T1000 (cell line): ENCODE results near the gene PRKRA.
A peak's percentile ranks its signal among the peaks of the same experiment; 100 is the strongest.
"Not testable (repeated sequence)": the region's sequence is repeated elsewhere in the genome, so short reads cannot be mapped to it uniquely, and the experiment has no call there.

Source experiments
- DNase-seq: peaks from one replicate; lab custom pipeline; 2025; ENCODE audit warnings: mixed read lengths; lab: John Stamatoyannopoulos, UW

Gene PRKRA

GRCh38 chr2:178450774-178451525 is at the start of gene PRKRA, which contains the start of gene PJVK:
PRKRA (minus strand) TSS chr2:178451175; CDS start chr2:178451030, 145 bp downstream.
PJVK (plus strand) TSS chr2:178451378; CDS start chr2:178453410, 2,032 bp downstream.
- DNase-seq = peak; percentile 94

DNA sequence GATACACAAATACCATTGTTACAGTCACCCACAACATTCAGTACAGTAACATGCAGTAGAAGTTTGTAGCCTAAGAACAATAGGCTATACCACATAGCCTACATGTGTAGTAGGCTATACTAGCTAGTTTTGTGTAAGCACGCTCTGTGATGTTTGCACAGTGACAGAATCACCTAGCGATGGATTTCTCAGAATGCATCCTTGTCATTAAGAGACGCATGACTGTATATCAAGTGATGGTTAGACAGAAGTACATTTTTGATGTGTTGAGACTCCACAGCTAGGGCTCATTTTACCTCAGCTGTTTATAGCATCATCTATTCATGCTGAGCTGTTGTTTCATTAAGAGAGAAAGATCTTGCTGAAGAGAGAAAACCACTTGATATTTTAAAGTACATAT is 48.7 kb upstream of the PRKRA start:
- no peak for DNase-seq

DNA sequence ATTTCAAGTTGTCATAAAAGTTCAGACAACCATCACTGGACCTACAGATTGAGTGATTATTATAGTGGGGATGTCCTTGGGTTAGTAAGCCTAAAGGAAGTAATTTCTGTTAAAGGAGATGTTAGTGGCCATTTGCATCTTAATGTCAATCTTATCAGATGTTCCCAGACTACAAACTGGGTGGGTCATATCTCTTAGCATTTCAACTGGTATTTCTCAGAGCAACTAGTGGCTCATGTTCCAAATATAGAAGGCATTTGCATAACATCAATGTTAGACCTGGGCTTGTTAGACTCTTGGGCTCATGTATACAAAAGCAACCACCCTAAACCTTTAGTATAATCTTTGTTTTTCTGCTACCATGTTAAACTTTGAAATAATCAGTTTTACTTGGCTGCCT is 47.2 kb upstream of the PRKRA start:
- DNase-seq = no peak

GRCh38 chr2:178496049-178496448 is 45.1 kb upstream of the PRKRA start:
- no peak for DNase-seq

GRCh38 chr2:178491612-178492011 is 40.6 kb upstream of the PRKRA start:
- no peak for DNase-seq

DNA sequence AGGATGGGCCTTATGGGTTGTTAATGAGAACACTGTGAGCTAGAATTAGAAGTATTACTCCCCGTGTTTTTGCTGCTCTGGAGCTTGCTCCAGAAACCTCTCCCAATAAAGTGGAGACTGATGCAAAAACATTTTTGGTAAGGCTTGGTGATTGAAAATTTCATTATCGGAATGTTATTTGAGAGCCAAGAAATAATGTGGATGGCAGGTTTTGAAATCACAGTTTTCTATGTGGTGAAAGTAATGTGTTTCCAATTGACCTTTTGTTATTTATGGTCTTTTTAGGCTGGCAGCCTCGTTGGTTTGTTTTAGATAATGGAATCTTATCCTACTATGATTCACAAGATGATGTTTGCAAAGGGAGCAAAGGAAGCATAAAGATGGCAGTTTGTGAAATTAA is 34.4 kb upstream of the PRKRA start:
- no peak for DNase-seq

- no peak for DNase-seq
These were observed 33.5 kb upstream of the PRKRA start for GRCh38 chr2:178484245-178485041.

DNA sequence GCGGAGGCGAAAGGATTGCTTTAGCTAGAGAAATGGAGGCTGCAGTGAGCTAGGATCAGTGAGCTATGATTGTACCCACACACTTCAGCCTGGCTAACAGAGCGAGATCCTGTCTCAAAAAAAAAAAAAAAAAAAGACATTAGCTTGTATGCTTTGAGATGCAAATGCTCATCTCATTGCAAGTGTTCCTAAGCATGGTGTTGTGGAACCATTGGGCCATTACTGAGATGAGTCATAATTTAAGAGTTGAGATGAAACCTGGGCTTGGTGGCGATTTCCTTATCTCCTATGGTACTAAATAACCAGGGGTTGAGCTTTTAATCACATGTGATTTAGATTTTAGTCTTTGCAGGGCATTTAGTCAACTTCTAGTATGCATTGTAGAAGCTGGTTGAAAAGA is 31.5 kb upstream of the PRKRA start:
- no peak for DNase-seq

DNA sequence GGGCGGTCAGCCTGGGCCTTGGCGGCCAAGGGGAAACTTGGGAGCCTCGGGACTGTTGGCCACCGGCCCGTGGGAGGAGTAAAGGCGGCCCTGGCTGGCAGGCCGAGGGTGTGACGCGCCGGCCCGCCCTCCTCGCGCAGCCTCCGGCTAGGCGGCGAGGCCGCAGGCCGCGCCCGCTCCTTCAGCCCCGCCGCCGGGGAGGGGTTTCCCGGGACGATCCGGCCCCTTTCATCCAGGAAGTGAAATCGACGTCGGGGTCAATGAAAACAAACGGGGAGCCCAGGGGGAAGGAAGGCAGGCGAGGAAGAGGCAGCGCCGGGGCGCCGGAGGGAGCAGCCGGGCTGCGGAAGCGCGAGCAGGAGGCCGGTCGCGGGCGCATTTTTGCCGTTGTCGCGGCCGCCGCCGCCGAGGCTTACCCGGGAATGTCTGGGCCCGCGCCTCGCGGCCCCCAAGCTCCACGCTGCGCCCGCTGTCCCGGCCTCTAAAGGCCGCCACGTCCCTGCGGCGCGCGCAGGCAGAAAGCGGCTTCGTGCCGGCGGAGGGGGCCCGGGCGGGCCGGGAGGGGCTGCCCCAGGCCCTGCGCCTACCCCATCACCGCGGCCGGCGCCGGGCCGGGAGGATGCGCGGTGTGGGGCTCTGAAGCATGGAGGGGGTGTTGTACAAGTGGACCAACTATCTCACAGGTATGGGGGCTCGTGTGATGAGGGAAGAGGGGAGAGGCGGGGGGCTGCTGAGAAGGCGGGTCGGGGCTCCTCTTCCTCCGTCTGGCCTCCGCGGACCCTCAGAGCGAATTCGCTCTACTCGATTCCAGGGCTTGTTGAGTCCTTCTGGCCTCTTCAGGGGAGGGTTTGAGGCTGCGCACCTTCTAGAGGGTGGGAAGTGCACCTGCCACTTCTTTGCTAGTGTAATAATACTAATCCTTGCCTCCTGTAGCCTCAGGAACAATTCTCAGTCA is 29.5 kb upstream of the PRKRA start, which contains the start of gene PLEKHA3:
Gene PLEKHA3, plus strand, starts transcription at position 231 of the 955 bp plus-strand sequence. Its CDS starts 413 bp downstream, at position 644.
- peak; percentile 96 for DNase-seq

DNA sequence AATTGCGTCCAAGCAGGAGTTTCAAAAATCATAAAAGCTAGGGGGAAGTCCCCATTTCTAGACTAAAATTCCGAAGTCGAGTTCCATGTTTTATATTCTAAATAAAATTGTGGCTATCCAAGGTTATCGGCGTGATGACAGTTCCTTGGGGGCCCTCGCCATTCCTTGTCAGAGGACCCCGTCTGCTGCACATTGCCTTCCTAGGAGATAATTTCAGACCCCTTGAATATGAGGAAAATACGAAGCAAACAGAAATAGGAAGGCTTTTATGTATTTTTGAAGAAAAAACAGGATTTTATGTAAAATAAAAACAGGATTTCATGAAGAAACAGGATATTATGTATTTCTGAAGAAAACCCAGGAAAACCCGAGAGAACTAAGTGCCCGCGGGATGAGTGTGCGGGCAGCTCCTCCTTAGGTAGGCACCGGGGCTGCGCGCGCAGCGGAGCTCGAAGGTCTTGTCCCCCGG is 28.8 kb upstream of the PRKRA start:
- DNase-seq = no peak

DNA sequence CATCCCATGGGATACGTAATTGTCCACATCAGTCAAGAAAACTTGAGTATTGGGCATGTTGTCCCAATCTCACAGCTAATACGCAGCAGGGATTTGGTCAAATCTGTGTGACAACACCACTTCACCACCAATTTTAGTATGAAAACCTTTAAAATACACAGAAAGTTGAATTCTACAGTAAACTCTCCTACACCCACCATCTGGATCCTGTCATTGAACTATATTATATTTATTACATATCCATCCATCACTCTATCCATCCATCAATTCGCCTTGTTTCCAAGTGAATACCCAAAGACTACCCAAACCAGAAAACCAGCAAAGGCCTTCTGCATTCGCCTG is 28.3 kb upstream of the PRKRA start:
- DNase-seq = no peak

GRCh38 chr2:178478439-178479274 is 27.7 kb upstream of the PRKRA start, which contains the start of gene FKBP7:
FKBP7 (minus strand) TSS chr2:178478600; CDS start chr2:178478499, 101 bp downstream.
- peak; percentile 56 for DNase-seq

- no peak for DNase-seq
These were observed 27.1 kb upstream of the PRKRA start for GRCh38 chr2:178478130-178478438.

- DNase-seq = no peak
These were observed 26.6 kb upstream of the PRKRA start for GRCh38 chr2:178477443-178478129.

- DNase-seq = no peak
These were observed 25.5 kb upstream of the PRKRA start for GRCh38 chr2:178476477-178476876.

DNA sequence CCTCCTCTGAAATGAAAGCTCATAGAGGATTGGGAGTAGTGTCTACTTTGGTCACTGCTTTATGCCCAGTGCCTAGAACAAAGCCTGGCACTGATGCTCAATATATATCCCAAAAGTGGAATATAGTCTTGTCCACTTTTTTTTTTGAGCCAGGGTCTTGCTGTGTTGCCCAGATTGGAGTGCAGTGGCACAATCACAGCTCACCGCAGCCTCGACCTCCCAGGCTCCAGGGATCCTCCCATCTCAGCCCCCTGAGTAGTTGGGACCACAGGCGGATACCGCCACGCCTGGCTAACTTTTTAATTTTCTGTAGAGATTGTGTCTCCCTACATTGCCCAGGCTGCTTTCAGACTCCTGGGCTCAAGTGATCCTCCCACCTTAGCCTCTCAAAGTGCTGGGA is 23.6 kb upstream of the PRKRA start:
- DNase-seq = no peak

GRCh38 chr2:178473931-178474330 is 23.0 kb upstream of the PRKRA start:
- DNase-seq = no peak

- DNase-seq = no peak
These were observed 22.4 kb upstream of the PRKRA start for GRCh38 chr2:178473373-178473772.

- DNase-seq = not testable (repeated sequence)
These were observed 20.3 kb upstream of the PRKRA start for GRCh38 chr2:178471313-178471712.

DNA sequence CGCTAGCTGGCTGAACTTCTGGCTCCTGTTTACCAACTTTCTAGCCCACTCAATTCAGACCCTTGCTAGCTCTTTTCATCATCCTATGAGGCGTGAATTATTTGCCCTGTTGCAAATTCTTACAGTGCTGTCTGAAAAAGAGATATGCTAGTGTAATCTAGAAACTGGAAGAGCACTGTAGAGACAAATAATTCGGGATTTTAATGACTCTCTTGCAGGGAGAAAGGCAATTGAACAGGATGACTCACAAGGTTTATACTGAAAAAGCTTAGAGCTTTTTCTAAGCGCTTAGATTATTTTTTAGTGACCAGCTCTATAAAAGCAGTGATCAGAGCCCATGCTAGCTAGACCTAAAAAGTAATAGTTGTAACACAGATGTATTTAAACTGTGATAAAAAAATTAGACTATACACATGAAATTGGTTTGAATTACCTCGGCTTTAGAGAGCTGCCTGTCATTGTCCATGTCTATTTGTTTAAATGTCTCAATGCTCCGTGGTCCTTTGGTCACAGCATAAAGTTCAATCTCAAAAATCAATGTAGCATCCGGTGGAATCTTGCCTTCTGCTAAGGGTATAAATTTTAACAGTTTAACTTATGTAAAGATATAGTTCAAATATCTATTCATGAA is 18.4 kb upstream of the PRKRA start:
- no peak for DNase-seq
